ENCODE measurements around the gene EP400. TPM values are rescaled to one million over a fixed set of nuclear protein-coding genes. Genes with fewer than 3 reads are reported as not detected.
A peak's percentile ranks its signal among the peaks of the same experiment; 100 is the strongest.

Gene EP400
- total RNA-seq, 8 experiments from 2014 or later: 7.7 to 44.8 (median 17.2) TPM

- no peak overlapping the region for H3K27ac ChIP-seq
- in situ Hi-C loops (cut with MboI; ENCODE audit: low pct_unique_long_range_greater_than_20kb in 2 of 9, low sequenced_read_pairs in 9 of 9, unreplicated experiment in 9 of 9): no loop called here
- WGBS, 10 experiments: no CpG with 5 or more reads among the region's 31 CpGs
- no peak for ATAC-seq (replicated peaks in 6 of 8)
- H3K4me3 ChIP-seq: no peak overlapping the region
- no peaks in the 10 kb centered on the region for H3K4me1 ChIP-seq (replicated peaks in 1 of 2)
Measured at GRCh38 chr12:131917139-131917710, 32.5 kb upstream of the EP400 start.

GRCh38 chr12:131917711-131918306, 31.9 kb upstream of the EP400 start:
- WGBS, 10 experiments: 86% methylated on average over 5 of the region's 18 CpGs; no CpG with 5 or more reads in 9 of the 10 experiments
- ATAC-seq (replicated peaks in 6 of 8): peak in 1 of 8 experiments; percentile 7
- in situ Hi-C loops (cut with MboI; ENCODE audit: low pct_unique_long_range_greater_than_20kb in 2 of 9, low sequenced_read_pairs in 9 of 9, unreplicated experiment in 9 of 9): no loop called here

GRCh38 chr12:131918311-131919050, 31.3 kb upstream of the EP400 start:
- in situ Hi-C loops (cut with MboI; ENCODE audit: low pct_unique_long_range_greater_than_20kb in 2 of 9, low sequenced_read_pairs in 9 of 9, unreplicated experiment in 9 of 9): no loop called here
- ATAC-seq (replicated peaks in 6 of 8): peak in 2 of 8 experiments; percentile 10 to 13
- Histone ChIP-seq H3K4me3 (no peak overlapping the region), H3K27ac (no peak overlapping the region), H3K4me1 (replicated peaks in 1 of 2) (no peaks in the 10 kb centered on the region)
- WGBS, 10 experiments: 100% methylated on average over 2 of the region's 20 CpGs; no CpG with 5 or more reads in 9 of the 10 experiments

More at GRCh38 chr12:131917711-131918306, 31.9 kb upstream of the EP400 start:
- H3K27ac ChIP-seq: no peak overlapping the region
- H3K4me1 ChIP-seq (replicated peaks in 1 of 2): no peaks in the 10 kb centered on the region
- no peak overlapping the region for H3K4me3 ChIP-seq

GRCh38 chr12:131919051-131919347, 30.7 kb upstream of the EP400 start:
- WGBS, 10 experiments: no CpG with 5 or more reads among the region's 19 CpGs

GRCh38 chr12:131919366-131920156, 30.2 kb upstream of the EP400 start:
- Histone ChIP-seq H3K27ac (no peak overlapping the region), H3K4me3 (no peak overlapping the region), H3K4me1 (replicated peaks in 1 of 2) (no peaks in the 10 kb centered on the region)
- ATAC-seq (replicated peaks in 6 of 8): peak in 4 of 8 experiments; percentile 4 to 17 (median 8)
- in situ Hi-C loops (cut with MboI; ENCODE audit: low pct_unique_long_range_greater_than_20kb in 2 of 9, low sequenced_read_pairs in 9 of 9, unreplicated experiment in 9 of 9): no loop called here
- 88 to 100% (median 96%) methylated on average over 1 to 13 of the region's 37 CpGs; no CpG with 5 or more reads in 4 of the 10 experiments for WGBS, 10 experiments

More at GRCh38 chr12:131919051-131919347, 30.7 kb upstream of the EP400 start:
- Histone ChIP-seq H3K4me1 (replicated peaks in 1 of 2) (no peaks in the 10 kb centered on the region), H3K27ac (no peak overlapping the region), H3K4me3 (no peak overlapping the region)
- in situ Hi-C loops (cut with MboI; ENCODE audit: low pct_unique_long_range_greater_than_20kb in 2 of 9, low sequenced_read_pairs in 9 of 9, unreplicated experiment in 9 of 9): no loop called here
- no peak for ATAC-seq (replicated peaks in 6 of 8)

- Histone ChIP-seq H3K27ac (no peak overlapping the region), H3K4me1 (replicated peaks in 1 of 2) (no peaks in the 10 kb centered on the region), H3K4me3 (no peak overlapping the region)
- in situ Hi-C loops (cut with MboI; ENCODE audit: low pct_unique_long_range_greater_than_20kb in 2 of 9, low sequenced_read_pairs in 9 of 9, unreplicated experiment in 9 of 9): no loop called here
- 96 to 100% (median 100%) methylated on average over 1 to 5 of the region's 14 CpGs; no CpG with 5 or more reads in 6 of the 10 experiments for WGBS, 10 experiments
- ATAC-seq (replicated peaks in 6 of 8): no peak
Measured at GRCh38 chr12:131920157-131920508, 29.6 kb upstream of the EP400 start.

- peak in 4 of 8 experiments; percentile 7 to 13 (median 8) for ATAC-seq (replicated peaks in 6 of 8)
- no peak overlapping the region for H3K4me3 ChIP-seq
- 60 to 100% (median 80%) methylated on average over 1 to 6 of the region's 35 CpGs; no CpG with 5 or more reads in 5 of the 10 experiments for WGBS, 10 experiments
- in situ Hi-C loops (cut with MboI; ENCODE audit: low pct_unique_long_range_greater_than_20kb in 2 of 9, low sequenced_read_pairs in 9 of 9, unreplicated experiment in 9 of 9): no loop called here
- H3K27ac ChIP-seq: no peak overlapping the region
- no peaks in the 10 kb centered on the region for H3K4me1 ChIP-seq (replicated peaks in 1 of 2)
Measured at GRCh38 chr12:131920902-131921840, 28.6 kb upstream of the EP400 start.

GRCh38 chr12:131921866-131922769, 27.6 kb upstream of the EP400 start:
- peak in 7 of 8 experiments; percentile 7 to 54 (median 8) for ATAC-seq (replicated peaks in 6 of 8)
- Histone ChIP-seq H3K4me3 (no peak overlapping the region), H3K4me1 (replicated peaks in 1 of 2) (no peaks in the 10 kb centered on the region), H3K27ac (no peak overlapping the region)
- WGBS, 10 experiments: 20 to 100% (median 91%) methylated on average over 1 to 16 of the region's 29 CpGs; no CpG with 5 or more reads in 2 of the 10 experiments
- in situ Hi-C loops (cut with MboI; ENCODE audit: low pct_unique_long_range_greater_than_20kb in 2 of 9, low sequenced_read_pairs in 9 of 9, unreplicated experiment in 9 of 9): no loop called here

- no peak for ATAC-seq (replicated peaks in 6 of 8)
- H3K4me3 ChIP-seq: no peak overlapping the region
- no peaks in the 10 kb centered on the region for H3K4me1 ChIP-seq (replicated peaks in 1 of 2)
- H3K27ac ChIP-seq: no peak overlapping the region
- 96 to 100% (median 100%) methylated on average over 1 to 12 of the region's 13 CpGs; no CpG with 5 or more reads in 3 of the 10 experiments for WGBS, 10 experiments
- in situ Hi-C loops (cut with MboI; ENCODE audit: low pct_unique_long_range_greater_than_20kb in 2 of 9, low sequenced_read_pairs in 9 of 9, unreplicated experiment in 9 of 9): no loop called here
Measured at GRCh38 chr12:131922772-131923171, 27.0 kb upstream of the EP400 start.

GRCh38 chr12:131923260-131923659, 26.5 kb upstream of the EP400 start:
- WGBS, 10 experiments: 61 to 100% (median 80%) methylated on average over 1 to 7 of the region's 11 CpGs; no CpG with 5 or more reads in 3 of the 10 experiments
- Histone ChIP-seq H3K27ac (no peak overlapping the region), H3K4me3 (no peak overlapping the region), H3K4me1 (replicated peaks in 1 of 2) (no peaks in the 10 kb centered on the region)
- in situ Hi-C loops (cut with MboI; ENCODE audit: low pct_unique_long_range_greater_than_20kb in 2 of 9, low sequenced_read_pairs in 9 of 9, unreplicated experiment in 9 of 9): no loop called here
- ATAC-seq (replicated peaks in 6 of 8): peak in 1 of 8 experiments; percentile 6
